ENCODE results near the gene EMP2. TPM values are rescaled to one million over a fixed set of nuclear protein-coding genes. Genes with fewer than 3 reads are reported as not detected.
"Not testable (repeated sequence)": the region's sequence is repeated elsewhere in the genome, so short reads cannot be mapped to it uniquely, and the experiment has no call there.

The EMP2 gene
- total RNA-seq, 1 donor from 2014 or later, result 6.0 TPM

GRCh38 chr16:10525214-10525825 lies 55.1 kb downstream of the EMP2 start:
- no peak for DNase-seq (ENCODE audit: extremely low read depth, low read depth, low spot score)

- DNase-seq (ENCODE audit: extremely low read depth, low read depth, low spot score), result no peak
Measured at GRCh38 chr16:10522966-10523365, 57.4 kb downstream of the EMP2 start.

DNA sequence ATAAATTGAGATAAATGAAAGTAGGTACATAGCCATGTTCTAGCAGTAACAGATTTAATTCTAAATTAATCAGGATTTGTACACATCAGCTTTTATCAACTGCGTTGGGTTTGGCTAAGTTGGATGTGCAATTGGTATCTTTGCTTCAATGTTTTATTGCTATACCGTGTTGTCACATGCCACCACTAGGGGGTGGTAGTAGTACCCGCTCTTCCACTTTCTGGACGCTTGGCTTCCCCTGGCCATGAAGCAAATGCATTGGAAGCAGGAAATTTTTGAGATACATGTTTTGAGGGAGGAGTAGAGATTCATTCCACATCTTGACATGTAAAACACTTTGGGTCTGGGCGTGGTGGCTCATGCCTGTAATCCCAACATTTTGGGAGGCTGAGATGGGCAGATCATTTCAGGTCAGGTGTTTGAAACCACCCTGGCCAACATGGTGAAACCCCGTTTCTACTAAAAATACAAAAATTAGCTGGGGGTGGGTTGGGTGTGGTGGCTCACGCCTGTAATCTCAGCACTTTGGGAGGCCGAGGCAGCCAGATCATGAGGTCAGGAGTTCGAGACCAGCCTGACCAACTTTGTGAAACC lies 58.6 kb downstream of the EMP2 start:
- DNase-seq (ENCODE audit: extremely low read depth, low read depth, low spot score), result no peak

DNA sequence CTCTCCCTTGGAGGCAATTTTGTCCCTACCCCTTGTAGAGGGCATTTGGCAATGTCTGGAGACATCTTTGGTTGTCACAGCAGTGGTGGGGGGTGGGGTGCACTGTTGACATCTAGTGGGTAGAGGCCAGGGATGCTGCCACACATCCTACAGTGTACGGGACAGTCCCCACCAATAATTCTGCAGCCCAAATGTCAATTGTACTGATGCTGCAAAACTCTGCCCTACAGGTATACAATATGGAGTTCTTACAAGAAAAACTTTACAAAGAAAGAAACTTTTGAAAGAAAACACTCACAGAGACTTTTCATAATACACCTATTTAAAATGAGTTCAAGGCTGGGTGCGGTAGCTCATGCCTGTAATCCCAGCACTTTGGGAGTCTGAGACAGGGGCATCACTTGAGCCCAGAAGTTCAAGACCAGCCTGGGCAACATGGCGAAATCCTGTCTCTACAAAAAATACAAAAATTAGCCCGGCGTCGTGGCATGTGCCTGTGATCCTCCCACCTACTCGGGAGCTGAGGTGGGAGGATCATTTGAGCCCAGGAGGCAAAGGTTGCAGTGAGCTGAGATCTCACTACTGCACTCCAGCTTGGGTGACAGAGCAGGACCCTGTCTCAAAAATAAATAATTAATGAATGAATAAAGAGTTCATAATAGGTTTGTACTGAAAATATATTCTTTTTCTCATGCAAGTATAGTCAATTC lies 59.4 kb downstream of the EMP2 start:
- DNase-seq (ENCODE audit: extremely low read depth, low read depth, low spot score), result no peak

GRCh38 chr16:10519929-10520868 lies 60.2 kb downstream of the EMP2 start:
- DNase-seq (ENCODE audit: extremely low read depth, low read depth, low spot score), result no peak

DNA sequence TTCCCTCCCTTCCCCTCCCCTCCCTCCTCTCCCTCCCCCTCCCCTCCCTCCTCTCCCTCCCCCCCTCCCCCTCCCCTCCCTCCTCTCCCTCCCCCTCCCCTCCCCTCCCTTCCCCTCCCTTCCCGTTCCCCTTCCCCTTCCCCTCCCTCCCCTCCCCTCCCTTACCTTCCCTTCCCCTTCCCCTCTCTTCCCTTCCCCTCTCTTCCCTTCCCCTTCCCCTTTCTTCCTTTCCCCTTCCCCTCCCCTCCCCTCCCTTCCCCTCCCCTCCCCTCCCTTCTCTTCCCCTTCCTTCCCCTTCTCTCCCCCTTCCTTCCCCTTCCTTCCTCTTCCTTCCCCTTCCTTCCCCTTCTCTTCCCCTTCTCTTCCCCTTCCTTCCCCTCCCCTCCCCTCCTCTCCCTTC lies 61.1 kb downstream of the EMP2 start:
- no peak for DNase-seq (ENCODE audit: extremely low read depth, low read depth, low spot score)

- DNase-seq (ENCODE audit: extremely low read depth, low read depth, low spot score), result no peak
Measured at GRCh38 chr16:10518479-10519041, 61.8 kb downstream of the EMP2 start.

- DNase-seq (ENCODE audit: extremely low read depth, low read depth, low spot score), result no peak
Measured at GRCh38 chr16:10517868-10518267, 62.5 kb downstream of the EMP2 start.

- no peak for DNase-seq (ENCODE audit: extremely low read depth, low read depth, low spot score)
Measured at GRCh38 chr16:10514369-10515055, 65.9 kb downstream of the EMP2 start.

DNA sequence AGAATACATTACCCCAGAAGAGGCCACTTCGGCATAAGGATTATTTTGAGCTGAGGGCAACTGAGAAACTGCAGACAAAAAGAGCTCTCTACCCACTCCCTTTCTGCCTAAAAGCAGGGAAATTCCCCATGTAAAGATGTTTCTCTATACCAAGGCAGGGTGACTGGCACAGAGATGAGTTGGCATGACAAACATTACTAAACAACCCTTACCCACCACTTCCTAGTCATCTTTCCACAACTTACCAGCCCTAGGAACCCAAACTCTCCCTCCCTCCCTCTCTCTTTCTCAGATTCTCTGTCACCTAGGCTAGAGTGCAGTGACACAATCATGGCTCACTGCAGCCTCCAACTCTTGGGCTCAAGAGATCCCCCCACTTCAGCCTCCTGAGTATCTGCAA lies 68.6 kb downstream of the EMP2 start:
- DNase-seq (ENCODE audit: extremely low read depth, low read depth, low spot score), result no peak

DNA sequence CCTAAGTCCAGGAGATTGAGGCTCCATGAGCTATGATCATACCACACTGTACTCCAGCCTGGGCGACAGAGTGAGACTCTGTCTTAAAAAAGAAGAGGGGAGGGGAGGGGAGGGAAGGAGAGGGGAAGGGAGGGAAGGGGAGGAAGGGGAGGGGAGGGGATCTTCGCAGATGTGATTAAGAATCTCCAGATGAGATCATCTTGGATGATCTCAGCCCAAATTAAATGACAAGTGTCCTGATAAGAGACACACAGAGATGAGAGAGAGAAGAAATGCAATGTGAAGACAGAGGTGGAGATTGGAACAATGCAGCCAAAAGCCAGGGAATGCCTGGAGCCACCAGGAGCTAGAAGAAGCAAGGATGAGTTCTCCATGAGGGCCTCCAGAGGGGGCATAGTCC lies 70.1 kb downstream of the EMP2 start:
- no peak for DNase-seq (ENCODE audit: extremely low read depth, low read depth, low spot score)

GRCh38 chr16:10509534-10510025 lies 70.8 kb downstream of the EMP2 start:
- peak; percentile 68 for DNase-seq (ENCODE audit: extremely low read depth, low read depth, low spot score)

- DNase-seq (ENCODE audit: extremely low read depth, low read depth, low spot score), result not testable (repeated sequence)
Measured at GRCh38 chr16:10505286-10505685, 75.1 kb downstream of the EMP2 start.

- no peak for DNase-seq (ENCODE audit: extremely low read depth, low read depth, low spot score)
Measured at GRCh38 chr16:10504404-10504885, 76.0 kb downstream of the EMP2 start.

DNA sequence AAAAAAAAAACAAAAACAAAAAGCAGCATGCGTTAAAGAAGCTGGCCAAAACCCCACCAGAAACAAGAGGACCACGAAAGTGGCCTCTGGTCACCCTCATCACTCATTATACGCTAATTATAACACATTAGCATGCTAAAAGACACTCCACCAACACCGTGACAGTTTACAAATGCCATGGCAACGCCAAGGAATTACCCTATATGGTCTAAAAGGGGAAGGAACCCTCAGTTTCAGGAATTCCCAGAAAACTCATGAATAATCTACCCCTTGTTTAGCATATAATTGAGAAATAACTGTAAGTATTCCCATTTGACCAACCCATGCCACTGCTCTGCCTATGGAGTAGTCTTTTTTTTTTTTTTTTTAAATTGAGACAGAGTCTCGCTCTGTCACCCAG lies 77.6 kb downstream of the EMP2 start:
- DNase-seq (ENCODE audit: extremely low read depth, low read depth, low spot score), result no peak

DNA sequence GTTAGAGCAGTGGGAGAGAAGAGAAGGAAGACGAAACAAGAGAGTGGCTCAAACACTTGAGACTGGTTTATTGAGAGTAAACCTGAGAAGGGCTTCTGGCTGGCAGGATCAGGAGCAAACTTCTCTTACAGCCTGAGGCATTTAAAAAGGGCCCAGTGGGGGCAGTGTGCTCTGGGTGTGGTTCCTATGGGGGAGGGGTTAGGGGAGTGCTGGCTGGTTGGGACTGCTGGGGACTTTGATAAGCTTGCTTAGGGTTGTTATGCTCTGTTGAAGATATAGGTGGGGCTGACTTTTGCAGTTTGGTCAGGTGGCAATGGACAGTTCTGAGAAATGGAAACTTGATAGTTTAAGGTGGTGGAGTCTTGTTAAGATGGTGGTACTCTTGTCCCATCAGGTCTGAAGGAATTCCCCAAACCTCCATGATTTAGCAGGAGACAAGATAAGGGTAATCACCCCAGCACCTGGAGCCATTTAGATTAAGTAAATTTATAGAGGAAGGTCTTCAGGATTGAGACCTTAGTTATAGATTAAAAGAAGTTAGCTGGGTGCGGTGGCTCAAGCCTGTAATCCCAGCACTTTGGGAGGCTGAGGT lies 79.3 kb downstream of the EMP2 start:
- no peak for DNase-seq (ENCODE audit: extremely low read depth, low read depth, low spot score)

DNA sequence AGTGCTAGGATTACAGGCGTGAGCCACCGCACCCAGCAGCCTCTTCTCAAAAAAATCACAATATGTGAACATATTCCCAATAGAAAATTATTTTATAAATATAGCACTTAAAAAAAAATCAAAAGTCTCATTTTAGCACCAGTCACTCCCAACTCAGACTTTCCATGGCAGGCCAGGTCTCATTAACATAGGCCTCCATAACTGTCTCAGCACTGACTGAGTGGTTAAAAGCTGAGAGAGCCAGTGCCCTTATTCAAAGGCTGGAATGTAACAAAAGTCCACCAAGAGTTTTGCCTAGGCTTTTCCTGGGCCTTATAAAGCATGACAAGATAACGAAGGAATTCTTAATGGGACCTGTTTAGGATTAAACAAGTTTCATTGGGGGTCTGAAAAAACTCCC lies 79.8 kb downstream of the EMP2 start:
- no peak for DNase-seq (ENCODE audit: extremely low read depth, low read depth, low spot score)

DNA sequence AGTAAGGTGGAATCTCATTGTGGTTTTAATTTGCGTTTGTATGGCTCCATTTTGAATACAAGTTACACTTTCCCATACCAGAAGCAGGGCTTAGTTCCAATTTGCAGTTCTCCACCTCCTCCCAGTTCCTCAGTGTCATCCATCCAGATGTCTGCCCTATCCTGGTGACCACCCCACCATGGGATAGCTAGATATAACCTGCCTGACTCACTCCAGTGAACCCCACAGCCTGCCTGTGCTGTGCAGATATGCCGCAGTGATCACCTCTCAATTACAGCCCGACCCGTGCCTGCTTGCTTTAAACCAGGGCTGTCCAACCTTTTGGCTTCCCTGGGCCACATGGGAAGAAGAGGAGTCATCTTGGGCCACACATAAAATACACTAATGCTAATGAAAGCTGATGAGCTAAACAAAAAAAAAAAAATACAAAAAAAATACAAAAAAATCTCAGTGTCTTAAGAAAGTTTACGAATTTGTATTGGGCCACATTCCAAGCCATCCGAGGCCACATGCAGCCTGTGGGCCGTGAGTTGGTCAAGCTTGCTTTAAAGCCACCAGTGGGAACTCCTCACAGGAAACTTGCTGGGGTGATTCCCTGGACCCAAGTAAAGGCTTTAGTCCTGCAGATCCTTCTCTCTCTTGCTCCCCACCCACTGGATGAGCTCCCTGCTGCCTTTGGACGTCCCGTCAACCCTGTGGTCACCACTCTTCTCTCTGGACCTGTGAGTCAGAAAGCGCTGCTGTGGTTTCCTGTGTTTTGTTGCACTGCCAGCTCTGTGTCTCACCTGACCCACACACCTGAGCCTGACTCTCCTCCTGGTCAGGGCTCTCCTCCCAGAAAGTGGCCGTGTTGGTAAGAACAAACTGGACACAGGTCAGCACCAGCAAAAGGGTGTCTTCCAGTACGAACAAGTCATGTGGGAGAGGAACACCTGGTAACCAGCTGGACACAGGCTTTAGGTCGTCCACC lies 83.0 kb downstream of the EMP2 start:
- DNase-seq (ENCODE audit: extremely low read depth, low read depth, low spot score), result no peak

DNA sequence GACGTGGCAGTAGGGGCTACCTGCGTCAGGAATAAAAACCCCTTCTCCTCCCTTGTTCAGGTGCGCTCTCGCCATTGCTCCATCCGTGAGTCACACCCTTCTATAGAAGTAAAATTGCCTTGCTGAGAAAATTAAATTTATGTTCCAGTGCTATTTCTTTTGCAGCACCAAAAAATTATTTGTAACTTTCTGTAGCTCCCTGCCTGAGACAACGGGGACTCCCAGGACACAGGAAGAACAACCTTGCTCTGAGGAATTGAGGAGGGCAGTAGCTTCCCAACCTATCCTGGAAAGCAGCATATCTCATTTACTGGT lies 85.4 kb downstream of the EMP2 start:
- DNase-seq (ENCODE audit: extremely low read depth, low read depth, low spot score), result no peak
